GM12891 (cell line): ENCODE measurements around the gene FSD1.
"Not testable (repeated sequence)": the region's sequence is repeated elsewhere in the genome, so short reads cannot be mapped to it uniquely, and the experiment has no call there.

ENCODE experiments used
- DNase-seq: peaks from one replicate; pipeline ENCODE4 v3.0.0; 2011; ENCODE audit warnings: low spot score; ENCODE audit not compliant: insufficient read length
- FAIRE-seq: peaks from 2 replicates; lab custom pipeline; 2011; peaks lifted over from hg19 to GRCh38; lab: Jason Lieb, UNC
- PAX5 ChIP-seq: IDR thresholded peaks from 2 replicates; pipeline ENCODE4 v1.6.1; 2011; ENCODE audit warnings: low read length, moderate library complexity, mild to moderate bottlenecking; ENCODE audit not compliant: insufficient read depth, severe bottlenecking
- POLR2A ChIP-seq: IDR thresholded peaks from 2 replicates; pipeline ENCODE4 v1.6.1; 2011; ENCODE audit warnings: low read depth, low read length, control low read depth
- POLR2AphosphoS5 ChIP-seq: IDR thresholded peaks from 2 replicates; pipeline ENCODE4 v1.6.1; 2011; ENCODE audit warnings: low read depth, low read length, control low read depth
- POU2F2 ChIP-seq: IDR thresholded peaks from 2 replicates; pipeline ENCODE4 v1.6.1; 2011; ENCODE audit warnings: low read depth, mild to moderate bottlenecking, control low read depth, low read length, moderate library complexity
- SPI1 ChIP-seq: IDR thresholded peaks from 2 replicates; pipeline ENCODE4 v1.6.1; 2011; ENCODE audit warnings: low read depth, low read length, control low read depth
- TAF1 ChIP-seq: IDR thresholded peaks from 2 replicates; pipeline ENCODE4 v1.6.1; 2011; ENCODE audit warnings: low read depth, low read length, control low read depth

Gene FSD1

GRCh38 chr19:4328243-4328990 is 24.0 kb downstream of the FSD1 start:
- TF ChIP-seq SPI1: no peak
- TF ChIP-seq POU2F2: no peak
- TF ChIP-seq TAF1: no peak
- TF ChIP-seq POLR2AphosphoS5: 0 out of 2 replicates have a peak, but pooled peaks have one; percentile 54
- TF ChIP-seq POLR2A: peak; percentile 19; the same call in 1 of the 2 replicates
- TF ChIP-seq PAX5: no peak
- DNase-seq (peak; percentile 94), FAIRE-seq (peak; percentile 97)

GRCh38 chr19:4328991-4329681 is 24.7 kb downstream of the FSD1 start:
- not testable (repeated sequence) for FAIRE-seq

GRCh38 chr19:4329858-4330257 is 25.5 kb downstream of the FSD1 start:
- TF ChIP-seq POU2F2 (no peak), POLR2A (no peak), TAF1 (no peak), PAX5 (no peak), POLR2AphosphoS5 (no peak), SPI1 (no peak)
- DNase-seq: no peak
- FAIRE-seq: no peak

More at GRCh38 chr19:4328991-4329681, 24.7 kb downstream of the FSD1 start:
- DNase-seq: not testable (repeated sequence)

GRCh38 chr19:4334929-4335570 is 30.7 kb downstream of the FSD1 start:
- DNase-seq: no peak
- peak; percentile 9 for FAIRE-seq
- TF ChIP-seq POLR2AphosphoS5 (no peak), SPI1 (no peak), POU2F2 (no peak), POLR2A (no peak), TAF1 (no peak)

GRCh38 chr19:4337906-4338440 is 33.6 kb downstream of the FSD1 start:
- FAIRE-seq (peak; percentile 72), DNase-seq (no peak)
- no peak for TF ChIP-seq TAF1
- TF ChIP-seq SPI1: no peak
- TF ChIP-seq PAX5: no peak
- no peak for TF ChIP-seq POU2F2
- TF ChIP-seq POLR2AphosphoS5: no peak
- no peak for TF ChIP-seq POLR2A

- DNase-seq (no peak), FAIRE-seq (no peak)
These were observed 34.3 kb downstream of the FSD1 start, which contains the start of gene STAP2 for GRCh38 chr19:4338441-4339355. Gene STAP2, minus strand, starts transcription at chr19:4338827. Its CDS starts 74 bp downstream, at chr19:4338753.

GRCh38 chr19:4342314-4342614 is 37.9 kb downstream of the FSD1 start:
- no peak for DNase-seq
- no peak for FAIRE-seq
- TF ChIP-seq SPI1 (0 out of 2 replicates have a peak, but pooled peaks have one; percentile 30), POLR2A (no peak)

More at GRCh38 chr19:4338441-4339355, 34.3 kb downstream of the FSD1 start, which contains the start of gene STAP2:
- TF ChIP-seq TAF1 (0 out of 2 replicates have a peak, but pooled peaks have one; percentile 26), PAX5 (no peak), POLR2A (peak; percentile 53; the same call in 1 of the 2 replicates), POLR2AphosphoS5 (no peak)

- DNase-seq: peak; percentile 84
- TF ChIP-seq POU2F2: peak; percentile 42; the same call in 1 of the 2 replicates
- no peak for TF ChIP-seq SPI1
- peak; percentile 79 for TF ChIP-seq POLR2AphosphoS5
- TF ChIP-seq TAF1: peak; percentile 51; the same call in 1 of the 2 replicates
- no peak for TF ChIP-seq PAX5
- TF ChIP-seq POLR2A: peak; percentile 76
- peak; percentile 96 for FAIRE-seq
These were observed 38.4 kb downstream of the FSD1 start for GRCh38 chr19:4342615-4343369.
